ENCODE results near the gene SCN1B.
A peak's percentile ranks its signal among the peaks of the same experiment; 100 is the strongest.

The SCN1B gene

GRCh38 chr19:34985249-34986022 is 44.8 kb upstream of the SCN1B start:
- Histone ChIP-seq H3K4ac (ENCODE audit: low read length) (no peak overlapping the region), H2AFZ (ENCODE audit: low read length) (peak overlapping the region; percentile 84), H3K4me2 (ENCODE audit: insufficient read depth, low read length, poor library complexity, severe bottlenecking) (no peak overlapping the region), H3K14ac (ENCODE audit: low read length) (no peak overlapping the region), H4K8ac (ENCODE audit: low read depth, low read length) (peak overlapping the region; percentile 92), H3K27ac (replicated peaks; ENCODE audit: low read length) (no peak overlapping the region), H3K18ac (ENCODE audit: low read length) (peak overlapping the region; percentile 65), H3K27me3 (ENCODE audit: control insufficient read depth in 3 of 3, insufficient read depth in 3 of 3, low read depth in 1 of 3, low read length in 3 of 3) (no peaks in the 10 kb centered on the region), H3K36me3 (replicated peaks in 1 of 2; ENCODE audit: control insufficient read depth in 2 of 2, insufficient read depth in 2 of 2, low read length in 2 of 2) (no peaks in the 10 kb centered on the region), H2BK5ac (ENCODE audit: low read length) (no peak overlapping the region), H4K91ac (ENCODE audit: low read depth, low read length, poor library complexity) (no peak overlapping the region), H2BK12ac (ENCODE audit: low read length) (no peak overlapping the region), H2BK15ac (ENCODE audit: low read length) (peak overlapping the region; percentile 13), H3K9ac (ENCODE audit: low read depth, low read length, poor library complexity) (no peak overlapping the region), H2BK120ac (ENCODE audit: low read depth, low read length) (no peak overlapping the region), H3K4me3 (ENCODE audit: low read length in 2 of 2) (no peak overlapping the region), H3K4me1 (ENCODE audit: control insufficient read depth in 2 of 2, insufficient read depth in 1 of 2, low read depth in 1 of 2, low read length in 2 of 2) (peaks cover 0 to 5% of the 10 kb centered on the region in 2 donors), H3K23ac (ENCODE audit: low read depth, low read length, poor library complexity) (no peak overlapping the region), H3K79me1 (ENCODE audit: low read depth, low read length) (no peaks in the 10 kb centered on the region), H3K9me3 (replicated peaks in 1 of 2; ENCODE audit: control insufficient read depth in 2 of 2, insufficient read depth in 1 of 2, low read depth in 1 of 2, low read length in 2 of 2) (peaks cover 0 to 3% of the 10 kb centered on the region in 2 donors), H2AK5ac (ENCODE audit: low read depth, low read length) (no peak overlapping the region)
- no CpG with 5 or more reads among the region's 7 CpGs for WGBS, 2 donors (ENCODE audit: extremely low coverage in 2 of 2, insufficient read length in 2 of 2, insufficient replicate concordance in 1 of 2)
- DNase-seq (ENCODE audit: low spot score) = no peak

DNA sequence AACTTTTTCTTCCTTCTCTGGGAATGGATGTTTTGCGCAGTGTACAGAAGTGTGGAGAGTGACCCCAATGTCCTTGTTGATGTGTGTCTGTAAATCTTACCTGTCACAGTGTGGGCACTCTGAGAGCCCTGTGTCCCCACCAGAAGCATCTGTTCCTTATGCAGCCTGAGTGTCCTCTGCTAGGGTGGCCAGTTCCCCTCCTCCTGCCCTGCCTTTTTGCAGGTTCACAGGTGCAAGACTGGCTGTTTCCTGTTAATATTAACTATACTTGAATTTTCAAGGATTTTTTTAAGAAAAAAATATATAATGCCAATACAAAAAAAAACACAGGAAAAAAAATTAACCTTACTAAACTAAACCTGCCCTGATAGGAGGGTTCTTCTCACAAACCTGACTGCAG is 42.2 kb upstream of the SCN1B start:
- Histone ChIP-seq H2BK5ac (ENCODE audit: low read length) (no peak overlapping the region), H3K14ac (ENCODE audit: low read length) (no peak overlapping the region), H3K4ac (ENCODE audit: low read length) (no peak overlapping the region), H3K4me1 (ENCODE audit: control insufficient read depth in 2 of 2, insufficient read depth in 1 of 2, low read depth in 1 of 2, low read length in 2 of 2) (peaks cover 0 to 5% of the 10 kb centered on the region in 2 donors), H3K4me3 (ENCODE audit: low read length in 2 of 2) (no peak overlapping the region), H3K9me3 (replicated peaks in 1 of 2; ENCODE audit: control insufficient read depth in 2 of 2, insufficient read depth in 1 of 2, low read depth in 1 of 2, low read length in 2 of 2) (peaks cover 0 to 3% of the 10 kb centered on the region in 2 donors), H3K4me2 (ENCODE audit: insufficient read depth, low read length, poor library complexity, severe bottlenecking) (no peak overlapping the region), H4K91ac (ENCODE audit: low read depth, low read length, poor library complexity) (no peak overlapping the region), H3K27ac (replicated peaks; ENCODE audit: low read length) (no peak overlapping the region), H2BK15ac (ENCODE audit: low read length) (no peak overlapping the region), H3K18ac (ENCODE audit: low read length) (no peak overlapping the region), H2BK12ac (ENCODE audit: low read length) (no peak overlapping the region), H3K27me3 (ENCODE audit: control insufficient read depth in 3 of 3, insufficient read depth in 3 of 3, low read depth in 1 of 3, low read length in 3 of 3) (no peaks in the 10 kb centered on the region), H3K23ac (ENCODE audit: low read depth, low read length, poor library complexity) (no peak overlapping the region), H4K8ac (ENCODE audit: low read depth, low read length) (no peak overlapping the region), H3K79me1 (ENCODE audit: low read depth, low read length) (no peaks in the 10 kb centered on the region), H2AFZ (ENCODE audit: low read length) (no peak overlapping the region), H3K9ac (ENCODE audit: low read depth, low read length, poor library complexity) (no peak overlapping the region), H2BK120ac (ENCODE audit: low read depth, low read length) (no peak overlapping the region), H2AK5ac (ENCODE audit: low read depth, low read length) (no peak overlapping the region), H3K36me3 (replicated peaks in 1 of 2; ENCODE audit: control insufficient read depth in 2 of 2, insufficient read depth in 2 of 2, low read length in 2 of 2) (no peaks in the 10 kb centered on the region)
- no CpG with 5 or more reads among the region's 1 CpG for WGBS, 2 donors (ENCODE audit: extremely low coverage in 2 of 2, insufficient read length in 2 of 2, insufficient replicate concordance in 1 of 2)
- DNase-seq (ENCODE audit: low spot score) = no peak

DNA sequence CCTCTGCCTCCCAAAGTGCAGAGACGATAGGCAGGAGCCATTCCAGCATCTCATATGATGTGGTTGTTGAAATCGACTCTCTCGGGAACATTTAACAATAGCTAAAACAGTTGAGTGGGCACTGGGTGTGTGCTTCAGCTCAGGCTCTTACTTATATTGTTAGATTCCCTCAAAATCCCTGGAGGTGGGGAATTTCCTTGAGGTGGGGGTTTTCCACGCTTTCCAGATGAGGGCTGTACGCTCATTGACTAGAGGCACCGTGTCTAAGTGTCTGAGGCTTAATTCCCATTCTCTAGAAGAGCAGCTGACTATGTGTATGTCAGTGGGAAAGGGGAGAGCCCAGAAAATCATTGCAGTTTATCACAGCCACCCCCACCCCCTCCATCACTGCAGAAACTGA is 41.0 kb upstream of the SCN1B start:
- H3K9me3 ChIP-seq (replicated peaks in 1 of 2; ENCODE audit: control insufficient read depth in 2 of 2, insufficient read depth in 1 of 2, low read depth in 1 of 2, low read length in 2 of 2) = peaks cover 0 to 1% of the 10 kb centered on the region in 2 donors
- no peak overlapping the region for H2BK15ac ChIP-seq (ENCODE audit: low read length)
- H2BK120ac ChIP-seq (ENCODE audit: low read depth, low read length) = no peak overlapping the region
- WGBS, 2 donors (ENCODE audit: extremely low coverage in 2 of 2, insufficient read length in 2 of 2, insufficient replicate concordance in 1 of 2) = no CpG with 5 or more reads among the region's 6 CpGs
- no peak overlapping the region for H3K4me2 ChIP-seq (ENCODE audit: insufficient read depth, low read length, poor library complexity, severe bottlenecking)
- no peak overlapping the region for H2BK5ac ChIP-seq (ENCODE audit: low read length)
- no peaks in the 10 kb centered on the region for H3K36me3 ChIP-seq (replicated peaks in 1 of 2; ENCODE audit: control insufficient read depth in 2 of 2, insufficient read depth in 2 of 2, low read length in 2 of 2)
- no peaks in the 10 kb centered on the region for H3K27me3 ChIP-seq (ENCODE audit: control insufficient read depth in 3 of 3, insufficient read depth in 3 of 3, low read depth in 1 of 3, low read length in 3 of 3)
- H4K91ac ChIP-seq (ENCODE audit: low read depth, low read length, poor library complexity) = no peak overlapping the region
- no peak overlapping the region for H3K4me3 ChIP-seq (ENCODE audit: low read length in 2 of 2)
- no peak overlapping the region for H2BK12ac ChIP-seq (ENCODE audit: low read length)
- DNase-seq (ENCODE audit: low spot score) = no peak
- no peak overlapping the region for H3K23ac ChIP-seq (ENCODE audit: low read depth, low read length, poor library complexity)
- no peaks in the 10 kb centered on the region for H3K79me1 ChIP-seq (ENCODE audit: low read depth, low read length)
- H2AK5ac ChIP-seq (ENCODE audit: low read depth, low read length) = no peak overlapping the region
- no peak overlapping the region for H2AFZ ChIP-seq (ENCODE audit: low read length)
- H3K27ac ChIP-seq (replicated peaks; ENCODE audit: low read length) = no peak overlapping the region
- H4K8ac ChIP-seq (ENCODE audit: low read depth, low read length) = no peak overlapping the region
- H3K14ac ChIP-seq (ENCODE audit: low read length) = no peak overlapping the region
- H3K9ac ChIP-seq (ENCODE audit: low read depth, low read length, poor library complexity) = no peak overlapping the region
- H3K18ac ChIP-seq (ENCODE audit: low read length) = no peak overlapping the region
- peaks cover 0 to 5% of the 10 kb centered on the region in 2 donors for H3K4me1 ChIP-seq (ENCODE audit: control insufficient read depth in 2 of 2, insufficient read depth in 1 of 2, low read depth in 1 of 2, low read length in 2 of 2)
- H3K4ac ChIP-seq (ENCODE audit: low read length) = no peak overlapping the region

- no peak overlapping the region for H3K9ac ChIP-seq (ENCODE audit: low read depth, low read length, poor library complexity)
- no peak overlapping the region for H2AFZ ChIP-seq (ENCODE audit: low read length)
- peaks cover 0 to 4% of the 10 kb centered on the region in 2 donors for H3K9me3 ChIP-seq (replicated peaks in 1 of 2; ENCODE audit: control insufficient read depth in 2 of 2, insufficient read depth in 1 of 2, low read depth in 1 of 2, low read length in 2 of 2)
- H2BK120ac ChIP-seq (ENCODE audit: low read depth, low read length) = no peak overlapping the region
- no peaks in the 10 kb centered on the region for H3K36me3 ChIP-seq (replicated peaks in 1 of 2; ENCODE audit: control insufficient read depth in 2 of 2, insufficient read depth in 2 of 2, low read length in 2 of 2)
- H3K79me1 ChIP-seq (ENCODE audit: low read depth, low read length) = no peaks in the 10 kb centered on the region
- WGBS, 2 donors (ENCODE audit: extremely low coverage in 2 of 2, insufficient read length in 2 of 2, insufficient replicate concordance in 1 of 2) = no CpG with 5 or more reads among the region's 13 CpGs
- no peak overlapping the region for H3K4me2 ChIP-seq (ENCODE audit: insufficient read depth, low read length, poor library complexity, severe bottlenecking)
- H2BK12ac ChIP-seq (ENCODE audit: low read length) = no peak overlapping the region
- H2BK15ac ChIP-seq (ENCODE audit: low read length) = no peak overlapping the region
- no peak overlapping the region for H3K4ac ChIP-seq (ENCODE audit: low read length)
- no peak overlapping the region for H3K23ac ChIP-seq (ENCODE audit: low read depth, low read length, poor library complexity)
- no peak overlapping the region for H3K18ac ChIP-seq (ENCODE audit: low read length)
- H3K4me3 ChIP-seq (ENCODE audit: low read length in 2 of 2) = peak overlapping the region in 1 of 2 donors; percentile 30
- H2AK5ac ChIP-seq (ENCODE audit: low read depth, low read length) = no peak overlapping the region
- no peak overlapping the region for H3K27ac ChIP-seq (replicated peaks; ENCODE audit: low read length)
- no peak overlapping the region for H4K8ac ChIP-seq (ENCODE audit: low read depth, low read length)
- DNase-seq (ENCODE audit: low spot score) = no peak
- peaks cover 0 to 1% of the 10 kb centered on the region in 2 donors for H3K4me1 ChIP-seq (ENCODE audit: control insufficient read depth in 2 of 2, insufficient read depth in 1 of 2, low read depth in 1 of 2, low read length in 2 of 2)
- no peaks in the 10 kb centered on the region for H3K27me3 ChIP-seq (ENCODE audit: control insufficient read depth in 3 of 3, insufficient read depth in 3 of 3, low read depth in 1 of 3, low read length in 3 of 3)
- H3K14ac ChIP-seq (ENCODE audit: low read length) = no peak overlapping the region
- H4K91ac ChIP-seq (ENCODE audit: low read depth, low read length, poor library complexity) = no peak overlapping the region
- no peak overlapping the region for H2BK5ac ChIP-seq (ENCODE audit: low read length)
Measured at GRCh38 chr19:34990578-34991192, 39.6 kb upstream of the SCN1B start.
